HCT116 (cell line): ENCODE data around the gene TUBB1. TPM values are rescaled to one million over a fixed set of nuclear protein-coding genes. Genes with fewer than 3 reads are reported as not detected.

Experiments
- ATAC-seq: fragments of 200-7000 bp; cut with Tn5 transposase; 2 replicates; pipeline ENCODE4 v1.9.1; 2020; ENCODE audit warnings: mild to moderate bottlenecking, moderate library complexity
- BruUV-seq: library from RNA; stranded (reverse); fragments of 400-500 nt; replicated peaks from 2 replicates; lab custom pipeline; 2021; lab: Mats Ljungman, UMichigan
- CTCF ChIA-PET: fragments of 300-600 bp; sonication (Branson Sonifier 250); formaldehyde crosslinking; loops from one replicate; lab custom pipeline; 2021; ENCODE audit warnings: antibody characterized with exemption; lab: Charles Lee
- POLR2A ChIA-PET: fragments of 300-600, 350-600 bp; sonication (Branson Sonifier 250); formaldehyde crosslinking; loops from one replicate; lab custom pipeline; 2021; ENCODE audit warnings: antibody characterized with exemption; lab: Charles Lee
- RAD21 ChIA-PET, 2 experiments: fragments of 300-600 bp; sonication (Branson Sonifier 250); formaldehyde crosslinking; loops; one replicate each; lab custom pipeline; 2023; ENCODE audit warnings: low total read pairs in 2 of 2; ENCODE audit not compliant: uncharacterized antibody in 2 of 2, unreplicated experiment in 2 of 2, low non-redundant PET in 1 of 2; lab: Charles Lee
- DNase-seq: peaks from one replicate; pipeline ENCODE4 v3.0.0-alpha.2; 2010; ENCODE audit warnings: low read depth, low spot score
- H2AFZ ChIP-seq: fragments of 200-600 bp; shearing (Covaris generic), sonication (generic); 2 replicates; pipeline ENCODE4 v1.6.1; 2017; ENCODE audit warnings: low read depth, mixed run types, mixed read lengths, antibody characterized with exemption, low read length; ENCODE audit not compliant: poor library complexity, severe bottlenecking
- H3K27ac ChIP-seq: 2 replicates; pipeline ENCODE4 v1.5.1; 2012; ENCODE audit warnings: low read depth, low read length
- H3K27me3 ChIP-seq: fragments of 200-600 bp; sonication (generic); 2 replicates; pipeline ENCODE4 v1.6.1; 2016; ENCODE audit warnings: mixed run types, low read length, mixed read lengths; ENCODE audit not compliant: insufficient read depth
- H3K36me3 ChIP-seq, 2 experiments: fragments of 200-500 bp in 1 of 2; fragments of 200-600 bp in 1 of 2; sonication (Bioruptor generic) in 1 of 2; sonication (generic) in 1 of 2; 2 replicates each; pipeline versions ENCODE4 v1.5.1 to v1.6.1; 2014 to 2016; ENCODE audit warnings: low read length in 2 of 2, inconsistent platforms in 1 of 2, mixed read lengths in 1 of 2, mixed run types in 1 of 2; ENCODE audit not compliant: insufficient read depth in 2 of 2, control insufficient read depth in 1 of 2
- H3K4me1 ChIP-seq, 2 experiments: fragments of 200-600 bp in 1 of 2; sonication (generic) in 1 of 2; 2 replicates each; pipeline versions ENCODE4 v1.5.1 to v1.6.1; 2012 to 2017; ENCODE audit warnings: low read length in 2 of 2, inconsistent platforms in 1 of 2, mild to moderate bottlenecking in 1 of 2, mixed read lengths in 1 of 2, mixed run types in 1 of 2, moderate library complexity in 1 of 2; ENCODE audit not compliant: insufficient read depth in 2 of 2, control insufficient read depth in 1 of 2
- H3K4me2 ChIP-seq: fragments of 200-600 bp; sonication (generic); 2 replicates; pipeline ENCODE4 v1.6.1; 2017; ENCODE audit warnings: mixed run types, low read length, mixed read lengths
- H3K4me3 ChIP-seq, 2 experiments: fragments of 200-600 bp in 1 of 2; sonication (generic) in 1 of 2; replicated peaks in 1 of 2; 2 replicates each; pipeline ENCODE4 v1.5.1; 2011 to 2016; ENCODE audit warnings: low read length in 2 of 2, control low read depth in 1 of 2, low read depth in 1 of 2, mild to moderate bottlenecking in 1 of 2, mixed read lengths in 1 of 2, mixed run types in 1 of 2
- H3K79me2 ChIP-seq: fragments of 200-600 bp; sonication (generic); 2 replicates; pipeline ENCODE4 v1.6.1; 2017; ENCODE audit warnings: mild to moderate bottlenecking, mixed run types, low read length, moderate library complexity, mixed read lengths; ENCODE audit not compliant: insufficient read depth
- H3K9ac ChIP-seq: fragments of 200-600 bp; sonication (generic); 2 replicates; pipeline ENCODE4 v1.6.1; 2016; ENCODE audit warnings: low read length, mixed read lengths
- H3K9me2 ChIP-seq: fragments of 200-600 bp; sonication (generic), shearing (Covaris generic); 2 replicates; pipeline ENCODE4 v1.6.1; 2017; ENCODE audit warnings: mixed run types, mild to moderate bottlenecking, moderate library complexity; ENCODE audit not compliant: insufficient read depth
- H3K9me3 ChIP-seq, 2 experiments: fragments of 200-500 bp in 1 of 2; fragments of 200-600 bp in 1 of 2; sonication (Bioruptor generic) in 1 of 2; sonication (generic) in 1 of 2; 2 replicates each; pipeline ENCODE4 v1.6.1; 2014 to 2017; ENCODE audit warnings: low read length in 2 of 2, mixed read lengths in 2 of 2, inconsistent platforms in 1 of 2, low read depth in 1 of 2, mild to moderate bottlenecking in 1 of 2, mixed run types in 1 of 2, moderate library complexity in 1 of 2; ENCODE audit not compliant: control insufficient read depth in 1 of 2, insufficient read depth in 1 of 2
- H4K20me1 ChIP-seq: fragments of 200-600 bp; sonication (generic), shearing (Covaris generic); 2 replicates; pipeline ENCODE4 v1.6.1; 2017; ENCODE audit warnings: mixed run types, mild to moderate bottlenecking, moderate library complexity; ENCODE audit not compliant: insufficient read depth
- ATF3 ChIP-seq: IDR thresholded peaks from 2 replicates; pipeline ENCODE4 v1.6.1; 2012
- CBX3 ChIP-seq: IDR thresholded peaks from 2 replicates; pipeline ENCODE4 v1.6.1; 2012; ENCODE audit warnings: low read depth
- CEBPB ChIP-seq: IDR thresholded peaks from 2 replicates; pipeline ENCODE4 v1.6.1; 2012; ENCODE audit warnings: low read depth
- EGR1 ChIP-seq: IDR thresholded peaks from 2 replicates; pipeline ENCODE4 v1.6.1; 2012; ENCODE audit warnings: low read depth
- ELF1 ChIP-seq: IDR thresholded peaks from 2 replicates; pipeline ENCODE4 v1.6.1; 2012; ENCODE audit warnings: low read depth, borderline replicate concordance
- EZH2phosphoT487 ChIP-seq: fragments of 200-600 bp; IDR thresholded peaks from 2 replicates; pipeline ENCODE4 v1.6.1; 2018; ENCODE audit warnings: antibody characterized with exemption, borderline replicate concordance
- FOSL1 ChIP-seq: IDR thresholded peaks from 2 replicates; pipeline ENCODE4 v1.6.1; 2012; ENCODE audit warnings: low read depth
- JUND ChIP-seq: IDR thresholded peaks from 2 replicates; pipeline ENCODE4 v1.6.1; 2012
- MAX ChIP-seq: IDR thresholded peaks from 2 replicates; pipeline ENCODE4 v1.6.1; 2012
- POLR2A ChIP-seq: IDR thresholded peaks from 2 replicates; pipeline ENCODE4 v1.7.0; 2011; ENCODE audit warnings: borderline replicate concordance; ENCODE audit not compliant: insufficient read depth, insufficient read length; ENCODE audit errors: extremely low read depth
- POLR2AphosphoS5 ChIP-seq: IDR thresholded peaks from 2 replicates; pipeline ENCODE4 v1.6.1; 2011; ENCODE audit warnings: mild to moderate bottlenecking, low read depth, low read length, moderate library complexity
- RAD21 ChIP-seq: IDR thresholded peaks from 2 replicates; pipeline ENCODE4 v1.6.1; 2012; ENCODE audit warnings: low read depth, mild to moderate bottlenecking
- REST ChIP-seq: IDR thresholded peaks from 2 replicates; pipeline ENCODE4 v1.6.1; 2012; ENCODE audit warnings: low read depth
- SIN3A ChIP-seq: IDR thresholded peaks from 2 replicates; pipeline ENCODE4 v1.6.1; 2012; ENCODE audit warnings: low read depth
- SP1 ChIP-seq: IDR thresholded peaks from 2 replicates; pipeline ENCODE4 v1.6.1; 2012; ENCODE audit warnings: low read depth
- SRF ChIP-seq: IDR thresholded peaks from 2 replicates; pipeline ENCODE4 v1.6.1; 2012; ENCODE audit warnings: low read depth
- TCF7L2 ChIP-seq: IDR thresholded peaks from 2 replicates; pipeline ENCODE4 v1.7.0; 2011; ENCODE audit warnings: borderline replicate concordance, inconsistent platforms; ENCODE audit not compliant: insufficient read depth, insufficient read length; ENCODE audit errors: extremely low read depth
- YY1 ChIP-seq: IDR thresholded peaks from 2 replicates; pipeline ENCODE4 v1.6.1; 2011; ENCODE audit warnings: low read length, low read depth, moderate library complexity, mild to moderate bottlenecking; ENCODE audit not compliant: insufficient replicate concordance; ENCODE audit errors: extremely low read depth
- ZBTB33 ChIP-seq: IDR thresholded peaks from 2 replicates; pipeline ENCODE4 v1.6.1; 2011; ENCODE audit warnings: mild to moderate bottlenecking, low read length, moderate library complexity; ENCODE audit not compliant: insufficient replicate concordance; ENCODE audit errors: extremely low read depth
- ZFX ChIP-seq: fragments of 450-650 bp; IDR thresholded peaks from 2 replicates; pipeline ENCODE4 v1.6.1; 2017
- ZNF274 ChIP-seq: fragments of 200-500 bp; sonication (Bioruptor generic); IDR thresholded peaks from 2 replicates; pipeline ENCODE4 v1.6.1; 2014; ENCODE audit warnings: mild to moderate bottlenecking, low read depth, low read length, inconsistent platforms
- intact Hi-C: fragments of 100-400 bp; cut with micrococcal nuclease; formaldehyde crosslinking; loops from 2 replicates; pipeline ENCODE4 v1.10.0; 2022
- total RNA-seq: library from RNA; stranded (reverse); gene quantifications from one replicate; pipeline ENCODE4 v1.2.1, GENCODE V29; 2021; ENCODE audit not compliant: unreplicated experiment

TUBB1 gene
- total RNA-seq, 1 experiment from 2014 or later: not detected

- BruUV-seq: no TSS peak
- H3K36me3 ChIP-seq: peaks cover 49 to 53% of the 10 kb centered on the region in 2 experiments
- no peak for TF ChIP-seq CBX3
- TF ChIP-seq SRF: no peak
- no peak for TF ChIP-seq JUND
- TF ChIP-seq SIN3A: peak; percentile 77
- TF ChIP-seq MAX: peak; percentile 86
- peak; percentile 67 for TF ChIP-seq POLR2A
- no peak for TF ChIP-seq RAD21
- no peak for TF ChIP-seq ATF3
- TF ChIP-seq ZFX: peak; percentile 63
- no peak for TF ChIP-seq ZNF274
- no peak for TF ChIP-seq EZH2phosphoT487
- TF ChIP-seq POLR2AphosphoS5: peak; percentile 86
- peak; percentile 41; the same call in 1 of the 2 replicates for TF ChIP-seq EGR1
- no peak for TF ChIP-seq TCF7L2
- TF ChIP-seq CEBPB: no peak
- TF ChIP-seq SP1: peak; percentile 85
- TF ChIP-seq ZBTB33: no peak
- peak; percentile 43 for TF ChIP-seq ELF1
- peak; percentile 35 for TF ChIP-seq YY1
- no peak for TF ChIP-seq REST
- no peak for TF ChIP-seq FOSL1
Measured at GRCh38 chr20:59032023-59032712, 12.9 kb downstream of the TUBB1 start, which contains the start of gene ATP5F1E. TSS of gene ATP5F1E (minus strand) at chr20:59032335. CDS start at chr20:59032251, 84 bp downstream.

More at GRCh38 chr20:59032023-59032712, 12.9 kb downstream of the TUBB1 start, which contains the start of gene ATP5F1E:
- H3K9ac ChIP-seq: peak within 1 kb of the TSS; percentile 86
- ATAC-seq (peak; percentile 97), DNase-seq (peak; percentile 72)
- H3K4me3 ChIP-seq: peak within 1 kb of the TSS; percentile 86
- peak within 1 kb of the TSS; percentile 78 for H3K27ac ChIP-seq
- H3K79me2 ChIP-seq: peaks cover 70% of the 10 kb centered on the region
- intact Hi-C loops: loop anchor here (5.0 to 10.0 kb wide), 2 partner anchors 50 to 137 kb away; partner anchors contain the start of gene NELFCD
- H4K20me1 ChIP-seq: peaks cover 20% of the 10 kb centered on the region; the same call in 1 of the 2 replicates
- H3K9me2 ChIP-seq: no peaks in the 10 kb centered on the region
- no peaks in the 10 kb centered on the region for H3K27me3 ChIP-seq
- H3K4me1 ChIP-seq: peaks cover 10 to 25% of the 10 kb centered on the region in 2 experiments
- no peaks in the 10 kb centered on the region for H3K9me3 ChIP-seq
- H2AFZ ChIP-seq: no peak within 1 kb of the TSS
- ChIA-PET POLR2A (interaction anchor here (0.9 to 1.9 kb wide), 7 partner anchors 8 to 162 kb away, joined by 3 to 13 read pairs (median 4); partner anchors contain the start of gene PRELID3B), CTCF (interaction anchor here (0.7 to 1.3 kb wide), 7 partner anchors 11 to 424 kb away, joined by 3 to 5 read pairs (median 3); partner anchors contain the start of gene TUBB1), RAD21 (no interaction called here)
- H3K4me2 ChIP-seq: peak within 1 kb of the TSS; percentile 81
